Stimulated activated CD4-positive, alpha-beta T cell treated with anti-CD3 and anti-CD28 coated beads, Interleukin-12 subunit alpha, Interleukin-12 subunit beta, amount 100 ng/mL, for 48 hours (primary cell): ENCODE measurements around the gene PTX4.
"Not testable (repeated sequence)": the region's sequence is repeated elsewhere in the genome, so short reads cannot be mapped to it uniquely, and the experiment has no call there.

Experiments used
- DNase-seq, 3 donors: peaks; one replicate each; pipeline ENCODE4 v3.0.0-alpha.2; 2020; ENCODE audit warnings: low read depth in 2 of 3, low spot score in 1 of 3

The PTX4 gene

GRCh38 chr16:1485847-1486496 lies 2.8 kb downstream of the PTX4 start:
- DNase-seq: no peak

GRCh38 chr16:1481906-1482835 lies 6.6 kb downstream of the PTX4 start:
- DNase-seq: no peak

GRCh38 chr16:1478937-1479336 lies 9.8 kb downstream of the PTX4 start:
- not testable (repeated sequence) for DNase-seq

GRCh38 chr16:1477033-1477432 lies 11.7 kb downstream of the PTX4 start:
- DNase-seq: no peak

- no peak for DNase-seq
These were observed 13.1 kb downstream of the PTX4 start for GRCh38 chr16:1475552-1476114.

- peak; percentile 78 to 87 (median 79) for DNase-seq
These were observed 13.8 kb downstream of the PTX4 start, which contains the start of gene CLCN7 for GRCh38 chr16:1474796-1475551. Gene CLCN7, minus strand, starts transcription at chr16:1475028. Its CDS starts 54 bp downstream, at chr16:1474974.

- DNase-seq: no peak
These were observed 14.5 kb downstream of the PTX4 start for GRCh38 chr16:1474082-1474795.

- no peak for DNase-seq
These were observed 15.8 kb downstream of the PTX4 start for GRCh38 chr16:1472974-1473373.

GRCh38 chr16:1471569-1472194 lies 17.1 kb downstream of the PTX4 start:
- no peak for DNase-seq

- no peak for DNase-seq
These were observed 18.1 kb downstream of the PTX4 start for GRCh38 chr16:1470481-1471251.

GRCh38 chr16:1469693-1470201 lies 19.0 kb downstream of the PTX4 start:
- no peak for DNase-seq

GRCh38 chr16:1469141-1469540 lies 19.6 kb downstream of the PTX4 start:
- not testable (repeated sequence) for DNase-seq

GRCh38 chr16:1468426-1468810 lies 20.3 kb downstream of the PTX4 start:
- no peak for DNase-seq

- no peak for DNase-seq
These were observed 21.7 kb downstream of the PTX4 start for GRCh38 chr16:1466968-1467521.

- DNase-seq: no peak
These were observed 22.7 kb downstream of the PTX4 start for GRCh38 chr16:1466054-1466453.

- DNase-seq: no peak
These were observed 23.2 kb downstream of the PTX4 start for GRCh38 chr16:1465567-1465915.

- DNase-seq: no peak
These were observed 23.7 kb downstream of the PTX4 start for GRCh38 chr16:1464894-1465566.

- DNase-seq: no peak
These were observed 24.4 kb downstream of the PTX4 start for GRCh38 chr16:1464196-1464893.
